ENCODE measurements around the gene STEAP1.
"Not testable (repeated sequence)": the region's sequence is repeated elsewhere in the genome, so short reads cannot be mapped to it uniquely, and the experiment has no call there.

DNA sequence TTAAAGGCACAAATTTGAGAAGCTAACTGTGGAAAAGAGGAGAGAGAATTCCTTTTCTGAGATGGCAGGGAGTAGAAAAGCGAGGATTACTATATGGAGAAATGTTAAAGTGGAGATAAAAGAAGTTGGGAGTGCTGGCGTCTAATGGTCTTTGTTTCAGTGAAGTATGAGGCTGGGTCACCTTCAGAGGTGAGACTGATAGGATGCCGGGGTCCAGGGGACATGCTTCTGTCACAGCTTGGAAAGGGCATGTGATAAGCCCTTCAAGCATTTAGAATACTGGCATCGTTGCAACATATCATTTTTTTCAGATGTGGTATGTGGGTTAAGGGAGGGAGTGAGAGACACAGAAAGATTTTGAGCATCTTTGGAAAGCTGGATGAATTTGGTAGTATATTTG is 34.1 kb upstream of the STEAP1 start:
- TF ChIP-seq, protein P1, sequence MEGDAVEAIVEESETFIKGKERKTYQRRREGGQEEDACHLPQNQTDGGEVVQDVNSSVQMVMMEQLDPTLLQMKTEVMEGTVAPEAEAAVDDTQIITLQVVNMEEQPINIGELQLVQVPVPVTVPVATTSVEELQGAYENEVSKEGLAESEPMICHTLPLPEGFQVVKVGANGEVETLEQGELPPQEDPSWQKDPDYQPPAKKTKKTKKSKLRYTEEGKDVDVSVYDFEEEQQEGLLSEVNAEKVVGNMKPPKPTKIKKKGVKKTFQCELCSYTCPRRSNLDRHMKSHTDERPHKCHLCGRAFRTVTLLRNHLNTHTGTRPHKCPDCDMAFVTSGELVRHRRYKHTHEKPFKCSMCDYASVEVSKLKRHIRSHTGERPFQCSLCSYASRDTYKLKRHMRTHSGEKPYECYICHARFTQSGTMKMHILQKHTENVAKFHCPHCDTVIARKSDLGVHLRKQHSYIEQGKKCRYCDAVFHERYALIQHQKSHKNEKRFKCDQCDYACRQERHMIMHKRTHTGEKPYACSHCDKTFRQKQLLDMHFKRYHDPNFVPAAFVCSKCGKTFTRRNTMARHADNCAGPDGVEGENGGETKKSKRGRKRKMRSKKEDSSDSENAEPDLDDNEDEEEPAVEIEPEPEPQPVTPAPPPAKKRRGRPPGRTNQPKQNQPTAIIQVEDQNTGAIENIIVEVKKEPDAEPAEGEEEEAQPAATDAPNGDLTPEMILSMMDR (IDR thresholded peaks at IDR 0.05; ENCODE audit: low read depth, low read length, poor library complexity, severe bottlenecking) = not testable (repeated sequence)
- not testable (repeated sequence) for TF ChIP-seq EZH2phosphoT487 (IDR thresholded peaks at IDR 0.05; ENCODE audit: borderline replicate concordance, low read length)
